ENCODE results near the gene PNPLA5. TPM values are rescaled to one million over a fixed set of nuclear protein-coding genes. Genes with fewer than 3 reads are reported as not detected.

PNPLA5 gene
- total RNA-seq, 1 experiment from 2014 or later = not detected

DNA sequence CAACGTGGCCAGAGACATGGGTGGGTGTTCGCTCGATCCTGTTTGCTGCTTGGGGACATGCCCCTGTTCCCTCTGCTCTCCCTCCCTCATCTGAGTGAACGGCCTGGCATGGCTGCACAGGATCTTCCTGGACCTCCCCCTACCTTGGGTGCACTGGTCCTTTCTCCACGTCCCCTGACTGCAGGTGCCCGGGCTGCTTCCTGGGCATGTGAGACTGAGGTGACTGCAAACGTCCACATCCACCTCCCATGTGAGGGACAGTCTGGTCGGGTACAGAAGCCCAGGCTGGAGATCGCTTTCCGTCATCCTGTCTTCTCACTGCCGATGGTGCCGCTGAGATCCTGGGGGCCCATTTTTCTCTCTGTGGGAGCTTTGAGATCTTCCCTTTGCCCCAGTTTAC, 41.3 kb downstream of the PNPLA5 start:
- intact Hi-C loops (cut with micrococcal nuclease; ENCODE audit: unreplicated experiment) = no loop called here
- H3K4me2 ChIP-seq = no peak overlapping the region
- no peaks in the 10 kb centered on the region for H3F3A ChIP-seq (ENCODE audit: insufficient read depth, low read depth)
- CTCF ChIA-PET = interaction anchor here (0.6 kb wide), 1 partner anchor 35 kb away, joined by 5 read pairs; no protein-coding TSS in a partner anchor
- H3K27ac ChIP-seq = no peak overlapping the region
- H4K20me1 ChIP-seq (ENCODE audit: insufficient read depth) = no peaks in the 10 kb centered on the region
- H3K79me2 ChIP-seq (ENCODE audit: low read depth) = no peaks in the 10 kb centered on the region
- H3K9me3 ChIP-seq (ENCODE audit: insufficient read depth, low read depth) = no peaks in the 10 kb centered on the region
- no peak for DNase-seq
- TF ChIP-seq EZH2 (IDR thresholded peaks at IDR 0.05; ENCODE audit: low read depth) = no peak
- TF ChIP-seq, protein P1, sequence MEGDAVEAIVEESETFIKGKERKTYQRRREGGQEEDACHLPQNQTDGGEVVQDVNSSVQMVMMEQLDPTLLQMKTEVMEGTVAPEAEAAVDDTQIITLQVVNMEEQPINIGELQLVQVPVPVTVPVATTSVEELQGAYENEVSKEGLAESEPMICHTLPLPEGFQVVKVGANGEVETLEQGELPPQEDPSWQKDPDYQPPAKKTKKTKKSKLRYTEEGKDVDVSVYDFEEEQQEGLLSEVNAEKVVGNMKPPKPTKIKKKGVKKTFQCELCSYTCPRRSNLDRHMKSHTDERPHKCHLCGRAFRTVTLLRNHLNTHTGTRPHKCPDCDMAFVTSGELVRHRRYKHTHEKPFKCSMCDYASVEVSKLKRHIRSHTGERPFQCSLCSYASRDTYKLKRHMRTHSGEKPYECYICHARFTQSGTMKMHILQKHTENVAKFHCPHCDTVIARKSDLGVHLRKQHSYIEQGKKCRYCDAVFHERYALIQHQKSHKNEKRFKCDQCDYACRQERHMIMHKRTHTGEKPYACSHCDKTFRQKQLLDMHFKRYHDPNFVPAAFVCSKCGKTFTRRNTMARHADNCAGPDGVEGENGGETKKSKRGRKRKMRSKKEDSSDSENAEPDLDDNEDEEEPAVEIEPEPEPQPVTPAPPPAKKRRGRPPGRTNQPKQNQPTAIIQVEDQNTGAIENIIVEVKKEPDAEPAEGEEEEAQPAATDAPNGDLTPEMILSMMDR (conservative IDR thresholded peaks at IDR 0.05) = no peak
- no peaks in the 10 kb centered on the region for H3K4me1 ChIP-seq (replicated peaks; ENCODE audit: insufficient read depth)
- no peak overlapping the region for H3K4me3 ChIP-seq
- H3K27me3 ChIP-seq (ENCODE audit: insufficient read depth, low read depth) = peaks cover 54% of the 10 kb centered on the region
- H3K36me3 ChIP-seq (ENCODE audit: low read depth) = no peaks in the 10 kb centered on the region
- no peaks in the 10 kb centered on the region for H3K9me2 ChIP-seq (ENCODE audit: insufficient read depth)
- POLR2A ChIA-PET (ENCODE audit: unreplicated experiment) = no interaction called here
- BruUV-seq (replicated peaks) = no TSS peak
- no peak overlapping the region for H2AFZ ChIP-seq

DNA sequence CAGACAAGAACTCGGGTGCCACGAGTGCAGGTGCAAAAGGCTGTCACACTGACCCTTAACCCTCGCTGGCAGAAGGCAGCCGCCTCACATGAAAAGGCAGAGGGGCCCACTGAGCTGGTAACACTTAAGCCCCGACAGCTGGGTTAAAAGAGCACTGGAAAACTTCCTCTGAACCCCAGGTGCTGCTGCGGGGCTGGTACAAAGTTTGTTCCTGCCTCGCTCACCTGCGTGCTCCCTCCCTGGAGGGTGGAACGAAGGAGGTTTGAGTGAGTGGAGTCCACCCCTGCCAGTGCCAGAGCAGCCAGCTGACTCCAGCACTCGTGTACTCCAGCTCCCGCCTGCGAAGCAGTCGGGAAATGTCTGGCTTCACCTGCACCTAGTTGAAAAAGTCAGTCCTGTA, 42.1 kb downstream of the PNPLA5 start:
- TF ChIP-seq EZH2 (IDR thresholded peaks at IDR 0.05; ENCODE audit: low read depth) = no peak
- TF ChIP-seq, protein P1 (conservative IDR thresholded peaks at IDR 0.05) = no peak
- DNase-seq = no peak
- Histone ChIP-seq H3K9me2 (ENCODE audit: insufficient read depth) (no peaks in the 10 kb centered on the region), H3F3A (ENCODE audit: insufficient read depth, low read depth) (no peaks in the 10 kb centered on the region), H3K36me3 (ENCODE audit: low read depth) (no peaks in the 10 kb centered on the region), H3K27ac (no peak overlapping the region), H3K27me3 (ENCODE audit: insufficient read depth, low read depth) (peaks cover 62% of the 10 kb centered on the region), H3K4me2 (no peak overlapping the region), H3K9me3 (ENCODE audit: insufficient read depth, low read depth) (no peaks in the 10 kb centered on the region), H3K79me2 (ENCODE audit: low read depth) (no peaks in the 10 kb centered on the region), H2AFZ (no peak overlapping the region), H3K4me3 (no peak overlapping the region), H4K20me1 (ENCODE audit: insufficient read depth) (no peaks in the 10 kb centered on the region), H3K4me1 (replicated peaks; ENCODE audit: insufficient read depth) (no peaks in the 10 kb centered on the region)
- intact Hi-C loops (cut with micrococcal nuclease; ENCODE audit: unreplicated experiment) = no loop called here
- BruUV-seq (replicated peaks) = no TSS peak
- CTCF ChIA-PET = interaction anchor here (0.6 kb wide), 1 partner anchor 492 kb away, joined by 4 read pairs; no protein-coding TSS in a partner anchor
- POLR2A ChIA-PET (ENCODE audit: unreplicated experiment) = no interaction called here

DNA sequence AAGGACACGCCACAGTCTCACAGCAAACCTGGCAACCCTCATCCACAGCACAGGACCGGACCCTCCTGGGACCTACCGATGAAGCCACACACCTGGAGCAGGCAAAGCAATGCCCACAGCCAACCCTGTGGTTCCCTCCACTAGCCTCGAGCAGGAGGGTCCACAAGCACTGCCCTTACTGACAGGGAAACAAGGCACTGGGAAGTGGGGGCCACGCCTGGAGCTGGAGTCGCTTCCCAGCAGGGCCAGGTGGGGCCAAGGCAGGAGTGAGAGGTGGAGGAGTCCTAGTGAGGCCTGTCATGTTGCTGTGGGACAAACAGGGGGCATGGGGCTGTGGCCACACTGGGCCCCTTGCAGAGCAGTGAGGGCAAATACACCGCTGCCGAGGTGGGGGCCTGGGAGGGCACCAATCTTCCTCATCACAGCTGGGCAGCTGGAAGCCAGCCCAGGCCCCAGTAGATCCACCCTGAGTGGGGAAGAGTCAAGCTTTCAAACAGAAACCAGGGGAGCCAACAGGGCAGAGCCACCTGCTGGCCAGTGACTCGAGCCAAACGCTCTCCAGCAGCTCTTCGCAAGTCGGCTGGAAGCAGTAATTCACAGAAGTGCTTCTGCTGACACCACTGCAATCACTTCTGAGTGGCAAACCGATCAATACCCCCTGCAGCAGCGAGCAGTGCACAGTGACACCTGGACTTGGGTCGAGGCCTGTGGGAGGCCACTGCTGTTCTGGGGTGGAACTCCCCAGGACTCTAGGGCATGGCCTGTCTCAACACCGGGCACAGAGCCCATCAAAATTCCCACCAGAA, 43.2 kb downstream of the PNPLA5 start:
- ChIA-PET POLR2A (ENCODE audit: unreplicated experiment) (interaction anchor here (0.6 kb wide), 1 partner anchor 617 kb away, joined by 5 read pairs; no protein-coding TSS in a partner anchor), CTCF (interaction anchor here (0.7 kb wide), 1 partner anchor 726 kb away, joined by 9 read pairs; no protein-coding TSS in a partner anchor)
- H3K4me2 ChIP-seq = no peak overlapping the region
- H3F3A ChIP-seq (ENCODE audit: insufficient read depth, low read depth) = no peaks in the 10 kb centered on the region
- no peaks in the 10 kb centered on the region for H3K9me3 ChIP-seq (ENCODE audit: insufficient read depth, low read depth)
- H2AFZ ChIP-seq = no peak overlapping the region
- H3K27me3 ChIP-seq (ENCODE audit: insufficient read depth, low read depth) = peaks cover 73% of the 10 kb centered on the region
- BruUV-seq (replicated peaks) = no TSS peak
- H3K36me3 ChIP-seq (ENCODE audit: low read depth) = no peaks in the 10 kb centered on the region
- H3K9me2 ChIP-seq (ENCODE audit: insufficient read depth) = no peaks in the 10 kb centered on the region
- H4K20me1 ChIP-seq (ENCODE audit: insufficient read depth) = no peaks in the 10 kb centered on the region
- H3K79me2 ChIP-seq (ENCODE audit: low read depth) = no peaks in the 10 kb centered on the region
- H3K4me3 ChIP-seq = no peak overlapping the region
- intact Hi-C loops (cut with micrococcal nuclease; ENCODE audit: unreplicated experiment) = no loop called here
- H3K4me1 ChIP-seq (replicated peaks; ENCODE audit: insufficient read depth) = no peaks in the 10 kb centered on the region
- TF ChIP-seq, protein P1 (conservative IDR thresholded peaks at IDR 0.05) = peak; percentile 61
- no peak for TF ChIP-seq EZH2 (IDR thresholded peaks at IDR 0.05; ENCODE audit: low read depth)
- DNase-seq = no peak
- H3K27ac ChIP-seq = no peak overlapping the region
